Left forelimb (tissue), 1 donor: ENCODE results near the gene LRRC57.

ENCODE experiments used
- DNase-seq: peaks from one replicate; pipeline ENCODE4 v3.0.0-alpha.2; 2018; ENCODE audit warnings: low spot score

Gene LRRC57

DNA sequence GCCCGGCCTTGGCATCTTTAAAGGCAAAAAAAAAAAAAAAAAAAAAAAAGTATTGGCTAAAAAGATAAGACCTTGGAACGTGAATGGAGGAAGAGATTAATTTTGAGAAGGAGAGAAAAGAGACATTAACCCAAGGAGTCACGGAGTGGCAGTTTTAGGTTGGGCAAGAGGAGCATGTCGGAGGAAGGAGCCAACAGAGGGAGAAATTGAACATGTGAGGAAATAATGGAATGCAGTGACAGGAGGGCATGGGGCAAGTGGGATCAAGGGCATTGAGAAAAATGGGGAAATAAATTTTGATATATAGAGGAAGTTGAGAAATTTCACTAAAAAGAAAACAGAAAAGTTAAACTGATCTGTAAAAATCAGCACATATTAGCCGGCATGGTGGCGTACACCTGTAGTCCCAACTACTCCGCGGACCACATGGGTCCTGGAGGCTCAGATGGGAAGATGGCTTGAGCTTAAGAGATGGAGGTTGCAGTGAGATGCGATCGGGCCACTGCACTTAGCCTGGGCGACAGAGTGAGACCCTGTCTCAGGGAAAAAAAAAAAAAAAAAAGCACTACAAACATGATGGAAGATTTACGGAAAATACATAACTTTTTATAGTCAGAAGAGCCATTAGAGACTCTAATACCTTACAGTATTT lies 1.3 kb upstream of the LRRC57 start:
- DNase-seq, result no peak

DNA sequence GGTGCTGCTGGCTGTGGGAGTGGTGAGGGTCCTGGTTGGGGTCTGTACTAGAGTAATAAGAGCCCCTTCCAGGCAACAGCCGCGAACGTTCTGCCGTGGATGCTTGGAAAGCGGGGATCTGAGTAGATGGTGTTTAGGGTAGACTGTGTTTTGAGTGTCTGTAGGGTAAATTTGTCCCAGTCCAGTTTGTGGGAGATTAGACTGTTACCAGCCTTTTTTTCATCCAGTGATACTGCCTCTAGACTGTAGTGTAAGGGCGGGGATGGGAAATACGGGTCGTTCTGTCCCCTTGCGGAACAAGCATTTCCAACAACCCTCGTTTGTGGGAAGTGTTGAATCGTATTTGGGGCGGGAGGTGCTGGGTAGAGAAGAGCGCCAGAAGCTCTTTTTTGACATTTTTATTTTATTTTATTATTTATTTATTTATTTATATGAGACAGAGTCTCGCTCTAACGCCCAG lies 469 bp upstream of the LRRC57 start:
- DNase-seq, result no peak

DNA sequence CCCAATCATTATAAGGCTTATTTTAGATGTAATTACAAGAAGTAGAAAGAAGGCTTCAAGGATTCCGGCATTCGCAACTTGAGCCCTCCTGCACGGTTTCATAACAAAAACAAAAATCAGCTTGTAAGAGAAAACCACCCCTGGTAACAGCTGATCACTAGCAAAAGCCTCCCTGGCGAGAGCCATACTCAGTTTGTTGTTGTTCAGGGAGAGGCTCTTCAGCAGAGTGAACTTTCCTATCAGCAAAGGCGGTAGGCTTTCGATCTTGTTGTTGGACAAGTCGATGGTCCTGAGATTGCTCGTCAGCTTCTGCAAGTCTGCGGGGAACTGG lies 710 bp downstream of the LRRC57 start:
- DNase-seq, result peak; percentile 66

DNA sequence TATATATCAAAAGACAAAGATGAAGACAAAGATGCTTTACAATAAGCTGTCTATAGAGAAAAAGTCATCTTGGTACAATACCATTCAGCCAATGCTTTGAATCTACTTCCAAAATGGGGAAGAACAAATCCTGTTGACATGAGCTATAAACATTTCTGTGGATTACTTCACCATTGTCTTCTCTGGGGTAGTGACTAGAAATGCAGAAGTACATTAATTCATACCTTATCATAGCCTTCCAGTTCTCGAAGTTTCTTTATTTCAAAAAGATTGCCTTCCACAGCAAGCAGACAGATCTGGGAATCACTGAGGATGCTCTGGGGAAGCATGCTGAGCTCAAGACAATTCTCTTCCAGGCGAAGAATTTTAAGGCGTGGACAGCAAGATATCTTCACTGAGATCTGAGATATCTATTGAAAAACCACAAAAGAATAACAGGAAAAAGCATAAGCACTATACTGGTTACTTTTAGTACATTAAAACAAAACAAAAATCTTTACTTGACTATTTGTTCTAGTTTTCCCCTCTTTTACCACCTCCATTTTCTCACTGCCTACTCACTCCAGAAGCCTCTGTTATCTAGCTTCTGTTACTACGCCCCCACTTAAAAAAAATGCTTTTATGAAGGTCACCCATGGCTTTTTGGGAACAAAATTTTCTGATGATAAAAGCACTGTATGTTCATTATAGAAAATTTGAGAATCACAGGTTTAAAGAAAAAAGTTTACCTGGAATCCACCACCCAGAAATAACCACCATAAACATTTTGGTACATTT lies 3.6 kb downstream of the LRRC57 start:
- DNase-seq, result no peak

DNA sequence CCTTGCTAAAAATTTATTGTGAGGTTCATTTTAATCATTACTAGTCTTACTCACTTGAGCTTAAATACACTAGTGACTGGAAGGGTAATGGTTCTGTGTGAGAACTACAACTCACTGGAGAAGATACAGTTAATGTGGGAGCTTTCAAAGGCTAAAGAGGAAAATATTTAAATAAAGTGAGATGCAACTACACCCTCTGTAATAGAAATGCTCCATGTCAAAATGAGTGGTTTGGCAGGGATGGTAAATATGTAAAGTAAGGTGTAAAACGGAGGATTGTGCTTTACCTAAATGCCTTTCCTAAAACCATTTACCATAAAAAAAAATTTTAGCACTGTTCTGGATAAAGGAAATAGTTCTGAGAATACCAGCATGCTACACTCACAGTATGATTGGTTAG lies 15.3 kb downstream of the LRRC57 start:
- no peak for DNase-seq

DNA sequence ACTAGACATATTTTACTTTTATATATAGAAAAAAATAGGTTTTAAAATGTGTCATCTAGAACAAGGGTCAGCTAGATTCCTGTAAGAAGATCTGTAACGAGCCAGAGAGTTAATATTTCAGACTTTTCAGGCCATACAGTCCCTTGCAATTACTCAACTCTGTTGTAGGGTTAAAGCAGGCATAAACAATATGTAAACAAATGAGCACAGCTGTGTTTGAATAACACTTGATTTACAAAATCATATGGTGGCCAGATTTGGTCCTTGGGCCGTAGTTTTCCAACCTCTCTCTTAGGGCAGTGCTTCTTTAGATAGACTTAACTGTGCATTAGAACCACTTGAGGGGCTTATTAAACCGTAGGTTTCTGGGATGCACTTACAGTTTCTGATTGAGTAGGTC lies 19.6 kb downstream of the LRRC57 start:
- no peak for DNase-seq

DNA sequence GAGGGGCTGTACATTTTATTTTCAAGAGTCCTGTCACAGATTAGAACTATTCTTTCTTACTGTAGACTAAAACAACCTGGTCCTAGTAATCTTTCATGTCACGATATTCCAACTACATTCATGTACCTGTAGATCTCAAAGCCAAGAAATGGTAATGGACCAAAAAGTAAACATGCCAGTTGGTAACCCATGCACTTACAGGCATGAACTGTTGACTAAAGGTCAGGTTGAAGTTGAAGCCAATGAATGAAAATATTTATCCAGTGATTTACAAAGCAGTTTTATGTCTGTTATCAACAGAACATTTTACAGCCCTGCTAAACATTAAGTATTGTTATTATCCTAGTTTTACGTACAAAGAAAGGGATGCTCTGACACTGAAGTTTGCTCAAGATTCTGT lies 25.3 kb downstream of the LRRC57 start:
- DNase-seq, result no peak

DNA sequence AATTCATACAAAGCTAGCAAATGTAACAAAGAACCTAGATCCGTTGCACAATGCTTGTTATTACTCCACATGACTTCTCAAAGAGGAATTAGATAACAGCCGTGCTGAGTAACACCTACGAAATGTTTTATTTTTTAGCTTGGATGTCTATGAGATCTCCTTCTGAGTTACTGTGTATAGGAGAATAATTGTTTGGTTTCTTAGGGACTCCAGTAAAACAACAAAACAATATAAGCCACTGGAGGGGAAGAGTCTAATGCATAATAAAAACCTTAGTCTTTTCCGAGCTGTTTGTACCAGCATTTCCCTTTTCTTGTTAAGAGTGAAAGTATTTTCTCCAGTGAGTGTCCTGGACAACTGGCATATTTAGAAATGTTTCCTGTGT lies 37.6 kb downstream of the LRRC57 start:
- DNase-seq, result no peak

DNA sequence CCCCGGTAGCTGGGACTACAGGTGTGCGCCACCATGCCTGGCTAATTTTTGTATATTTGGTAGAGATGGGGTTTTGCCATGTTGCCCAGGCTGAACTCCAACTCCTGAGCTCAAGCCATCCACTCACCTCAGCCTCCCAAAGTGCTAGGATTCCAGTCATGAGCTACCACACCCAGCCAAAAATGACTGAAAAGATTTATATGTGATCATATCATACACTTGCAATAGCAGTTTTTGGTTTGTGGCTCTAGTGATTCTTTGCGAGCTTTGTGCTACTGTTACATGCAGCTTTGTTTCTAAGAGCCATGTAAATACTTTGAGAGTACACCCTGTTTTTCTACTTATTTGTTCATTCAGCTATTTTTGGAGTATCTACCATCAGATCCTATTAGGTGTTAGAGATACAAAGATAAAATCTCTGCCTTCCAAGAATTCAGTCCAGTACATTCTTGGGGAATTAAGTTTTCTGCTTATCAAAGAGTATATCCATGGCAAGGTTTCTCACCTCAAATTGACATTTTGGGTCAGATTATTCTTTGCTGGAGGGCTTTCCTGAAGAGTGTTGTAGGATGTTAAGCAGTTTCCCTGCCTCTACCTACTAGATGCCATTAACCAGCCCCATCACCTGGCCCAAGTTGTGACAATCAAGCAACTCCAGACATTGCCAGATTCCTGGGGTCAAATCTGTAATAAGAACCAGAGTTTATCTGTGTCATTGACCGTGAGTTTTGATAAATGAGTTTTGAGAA lies 38.2 kb downstream of the LRRC57 start:
- DNase-seq, result no peak

DNA sequence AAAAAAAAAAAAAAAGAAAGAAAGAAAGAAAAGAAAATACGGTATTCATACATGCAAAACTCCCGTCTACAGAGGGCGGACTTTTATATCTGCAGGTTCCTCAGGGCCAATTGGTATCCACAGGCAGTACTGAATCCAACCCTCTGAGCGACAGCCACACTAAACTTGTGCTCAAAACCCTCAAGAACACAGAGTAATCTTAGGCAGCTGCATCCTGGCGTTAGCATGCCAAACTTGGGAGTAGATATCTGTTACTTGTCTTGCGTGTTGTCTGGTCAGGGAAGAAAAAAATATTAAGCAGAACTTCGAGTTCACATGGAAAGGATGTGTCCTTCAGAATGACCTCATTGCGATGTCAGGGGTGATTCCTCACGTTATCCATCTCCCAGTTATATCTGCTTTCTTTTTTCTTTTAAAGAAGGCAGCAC lies 40.3 kb downstream of the LRRC57 start:
- no peak for DNase-seq

DNA sequence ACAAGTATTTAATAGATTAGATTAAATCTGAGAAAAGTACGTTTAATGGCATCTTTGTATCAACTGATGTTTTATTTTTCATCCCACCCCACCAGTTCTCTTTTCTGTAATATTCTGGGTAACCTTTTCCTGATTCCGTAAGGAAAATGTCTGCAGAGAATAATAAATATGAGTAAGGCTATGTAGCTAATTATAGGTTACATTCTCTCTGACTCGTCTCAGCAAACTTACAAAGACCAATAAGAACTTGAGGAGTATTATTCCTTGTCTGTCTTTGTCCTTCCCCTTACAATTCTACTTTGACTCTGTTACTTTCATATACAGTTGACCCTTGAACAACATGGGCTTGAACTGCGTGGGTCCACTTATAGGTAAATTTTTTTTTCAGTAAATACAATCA lies 41.1 kb downstream of the LRRC57 start:
- no peak for DNase-seq

DNA sequence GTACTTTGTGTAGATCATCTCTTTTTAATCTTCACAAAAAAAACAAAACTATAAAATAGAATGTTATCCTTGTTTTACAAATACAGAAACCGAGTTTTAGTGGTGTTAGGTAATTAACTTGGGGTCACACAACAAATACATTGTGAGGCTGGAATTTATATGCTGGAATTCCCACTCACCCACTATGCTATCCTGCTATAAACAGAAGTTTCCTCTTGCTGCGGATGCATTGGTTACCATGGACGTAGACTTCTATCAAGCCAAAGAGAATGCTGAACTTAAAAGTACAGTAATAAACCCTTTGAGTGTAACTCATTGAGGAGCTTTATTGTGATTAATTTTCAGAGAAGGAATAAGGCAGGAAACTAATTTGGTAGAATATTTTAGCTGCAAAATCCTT lies 44.0 kb downstream of the LRRC57 start:
- no peak for DNase-seq

DNA sequence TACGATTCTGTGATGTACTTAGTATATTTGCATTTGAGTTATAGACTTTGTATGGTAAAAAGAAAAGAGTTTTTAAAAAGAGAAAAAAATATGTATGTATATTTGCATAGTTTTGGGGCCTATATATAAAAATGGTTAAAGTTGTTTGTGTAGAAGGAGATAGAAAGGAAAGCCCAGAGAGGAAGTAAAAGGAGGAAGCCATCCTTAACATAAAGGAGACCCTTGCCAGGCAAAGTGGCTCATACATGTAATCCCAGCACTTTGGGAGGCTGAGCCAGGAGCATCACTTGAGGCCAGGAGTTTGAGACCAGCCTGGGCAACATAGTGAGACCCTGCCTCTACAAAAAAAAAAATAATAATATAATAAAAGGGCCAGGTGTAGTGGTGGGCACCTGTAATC lies 44.8 kb downstream of the LRRC57 start:
- no peak for DNase-seq

DNA sequence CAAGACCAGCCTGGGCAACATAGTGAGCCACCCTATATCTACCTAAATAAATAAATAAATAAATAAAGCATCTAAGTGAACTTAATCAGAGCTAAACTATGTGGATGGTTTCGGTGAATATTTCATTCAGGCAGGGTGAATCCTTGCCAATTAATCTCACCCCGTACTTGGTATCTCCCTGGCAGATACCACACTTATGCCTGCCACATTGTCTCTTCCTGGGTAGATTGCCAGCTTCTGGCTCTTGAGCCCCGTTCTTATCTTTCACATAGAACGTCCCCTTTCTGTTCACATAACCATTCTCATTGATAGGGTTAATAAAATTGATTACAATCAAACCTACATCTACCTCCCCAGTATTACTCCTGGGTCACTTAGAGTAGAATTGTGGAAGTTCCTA lies 46.1 kb downstream of the LRRC57 start:
- DNase-seq, result no peak

DNA sequence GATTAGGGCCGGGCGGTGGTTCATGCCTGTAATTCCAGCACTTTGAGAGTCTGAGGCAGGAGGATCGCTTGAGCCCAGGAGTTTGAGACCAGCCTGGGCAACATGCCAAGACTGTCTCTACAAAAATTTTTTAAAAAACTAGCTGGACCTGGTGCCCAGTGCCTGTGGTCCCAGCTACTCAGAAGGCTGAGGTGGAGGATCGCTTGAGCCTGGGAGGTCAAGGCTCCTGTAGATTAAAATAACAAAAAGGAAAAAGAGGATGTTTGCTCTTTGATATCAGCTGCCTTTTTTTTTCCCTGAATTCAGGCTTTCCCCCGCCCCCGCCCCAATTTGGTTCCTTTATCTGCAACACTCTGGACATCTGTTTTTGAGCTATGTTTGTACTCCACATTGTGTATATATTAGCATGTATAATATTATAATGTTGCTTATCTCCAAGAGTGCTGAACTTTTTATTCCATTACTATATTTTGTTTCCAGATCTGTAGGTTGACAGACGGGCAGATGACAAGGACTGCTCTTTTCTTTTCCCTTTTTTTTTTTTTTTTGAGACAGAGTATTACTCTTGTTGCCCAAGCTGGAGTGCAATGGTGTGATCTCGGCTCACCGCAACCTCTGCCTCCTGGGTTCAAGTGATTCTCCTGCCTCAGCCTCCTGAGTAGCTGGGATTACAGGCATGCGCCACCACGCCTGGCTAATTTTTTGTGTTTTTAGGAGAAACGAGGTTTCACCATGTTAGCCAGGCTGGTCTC lies 48.6 kb downstream of the LRRC57 start:
- DNase-seq, result no peak

DNA sequence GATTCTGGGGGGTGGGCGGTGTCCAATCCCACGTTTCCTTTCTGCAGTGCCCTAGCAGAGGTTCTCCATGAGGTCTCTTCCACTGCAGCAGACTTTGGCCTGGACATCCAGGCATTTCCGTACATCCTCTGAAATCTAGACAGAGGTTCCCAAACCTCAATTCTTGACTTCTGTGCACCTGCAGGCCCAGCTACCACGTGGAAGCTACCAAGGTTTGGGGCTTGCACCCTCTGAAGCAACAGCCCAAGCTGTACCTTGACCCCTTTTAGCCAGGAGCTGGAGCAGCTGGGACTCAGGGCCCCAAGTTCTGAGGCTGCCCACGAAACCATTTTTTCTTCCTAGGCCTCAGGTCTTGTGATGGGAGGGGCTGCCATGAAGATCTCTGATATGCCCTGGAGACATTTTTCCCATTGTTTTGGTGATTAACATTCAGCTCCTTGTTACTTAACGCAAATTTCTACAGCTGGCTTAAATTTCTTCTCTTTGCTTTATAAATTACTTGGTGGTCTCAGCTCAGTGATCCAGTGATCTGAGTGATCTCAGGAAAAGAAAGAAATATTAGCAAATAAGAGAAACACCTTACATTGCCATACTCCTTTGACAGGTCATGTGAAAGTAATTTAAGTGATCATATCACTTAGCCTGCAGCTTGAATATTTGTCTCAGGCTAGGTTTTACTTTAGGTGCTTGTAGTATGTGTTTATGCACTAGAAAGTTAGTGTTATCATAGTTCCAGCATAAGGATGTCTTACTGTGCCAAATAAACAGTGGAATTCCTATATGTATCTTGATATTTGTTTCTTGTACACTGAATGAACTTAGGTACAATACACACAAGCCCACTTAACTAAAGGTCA lies 50.2 kb downstream of the LRRC57 start:
- DNase-seq, result no peak

DNA sequence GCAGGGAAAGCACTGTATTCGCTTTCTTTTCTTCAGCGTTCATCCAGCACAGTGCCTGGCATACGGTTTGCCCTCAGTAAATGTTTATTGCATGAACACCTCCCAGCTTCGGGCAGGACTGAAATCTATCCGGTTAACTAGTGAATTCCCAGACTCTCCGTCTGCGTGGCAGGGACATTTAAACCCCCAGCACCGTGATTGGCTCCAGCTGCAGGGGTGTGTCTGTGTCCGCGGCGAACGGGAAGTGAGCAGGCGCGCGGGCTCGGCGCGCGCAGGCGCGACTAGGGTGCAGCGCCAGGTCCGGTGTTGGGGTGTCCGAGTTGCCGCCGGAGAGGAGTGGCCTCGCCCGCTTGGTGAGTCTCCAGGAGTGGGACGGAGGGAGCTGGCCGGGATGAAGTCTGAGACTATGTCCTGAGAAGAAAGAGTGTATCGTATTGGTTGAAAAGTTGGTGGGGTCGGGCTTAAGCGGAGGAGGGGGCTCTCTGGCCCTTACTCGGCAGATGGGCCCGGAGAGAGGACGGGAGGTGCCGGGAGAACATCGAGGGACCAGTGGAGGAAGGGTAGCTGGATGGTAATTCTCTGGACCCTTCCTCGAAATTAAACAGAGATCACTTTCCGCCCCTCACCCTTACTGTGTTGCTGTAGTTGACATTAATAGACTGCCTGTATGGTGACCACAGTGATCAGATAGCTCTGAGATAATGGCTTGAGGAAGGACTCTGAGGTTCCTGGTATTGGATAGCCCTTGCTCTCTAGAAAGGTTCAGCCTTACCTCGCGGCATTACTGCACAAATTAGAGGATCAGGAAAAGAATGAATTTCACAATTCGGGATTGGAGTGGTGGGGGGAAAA lies 53.0 kb downstream of the LRRC57 start, which contains the start of gene SNAP23:
Gene SNAP23 (plus strand): TSS at position 274 of the 852 bp plus-strand sequence. CDS start 16,213 bp downstream, outside the sequence.
- peak; percentile 96 for DNase-seq

DNA sequence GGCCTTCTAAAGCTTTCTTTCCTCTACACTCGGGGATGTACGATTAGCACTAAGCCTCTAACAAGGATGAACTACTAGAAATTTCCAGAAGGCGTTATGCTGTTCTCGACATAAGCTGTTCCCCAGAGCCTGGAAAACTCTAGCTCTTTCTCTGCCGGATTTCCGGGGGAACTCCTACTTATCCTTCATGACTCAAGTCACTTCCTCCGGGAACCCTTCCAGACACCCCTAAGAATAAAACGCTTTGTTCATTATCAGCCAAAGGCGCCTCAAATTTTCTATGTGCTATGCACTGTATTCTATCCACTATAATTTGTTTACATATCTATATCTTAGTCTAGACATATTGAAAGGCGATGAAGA lies 53.6 kb downstream of the LRRC57 start:
- no peak for DNase-seq

DNA sequence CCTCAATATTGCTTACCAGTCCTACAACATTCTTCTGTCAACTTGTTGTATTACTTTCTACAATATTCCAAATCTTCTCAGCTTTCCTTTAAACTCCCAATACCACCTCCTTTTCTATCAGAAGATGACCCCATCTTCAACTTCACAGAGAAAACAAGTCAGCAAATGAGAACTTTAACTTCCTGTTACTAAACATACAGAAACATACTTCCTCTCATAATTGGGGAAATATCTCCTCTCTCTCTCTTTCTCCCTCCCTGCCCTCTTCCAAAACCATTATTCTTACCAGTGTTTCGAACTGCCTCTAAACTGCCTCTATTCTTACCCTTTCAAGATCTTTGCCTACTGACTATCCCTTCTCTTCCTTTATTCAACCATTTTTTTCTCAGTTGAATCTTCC lies 54.9 kb downstream of the LRRC57 start:
- DNase-seq, result no peak

DNA sequence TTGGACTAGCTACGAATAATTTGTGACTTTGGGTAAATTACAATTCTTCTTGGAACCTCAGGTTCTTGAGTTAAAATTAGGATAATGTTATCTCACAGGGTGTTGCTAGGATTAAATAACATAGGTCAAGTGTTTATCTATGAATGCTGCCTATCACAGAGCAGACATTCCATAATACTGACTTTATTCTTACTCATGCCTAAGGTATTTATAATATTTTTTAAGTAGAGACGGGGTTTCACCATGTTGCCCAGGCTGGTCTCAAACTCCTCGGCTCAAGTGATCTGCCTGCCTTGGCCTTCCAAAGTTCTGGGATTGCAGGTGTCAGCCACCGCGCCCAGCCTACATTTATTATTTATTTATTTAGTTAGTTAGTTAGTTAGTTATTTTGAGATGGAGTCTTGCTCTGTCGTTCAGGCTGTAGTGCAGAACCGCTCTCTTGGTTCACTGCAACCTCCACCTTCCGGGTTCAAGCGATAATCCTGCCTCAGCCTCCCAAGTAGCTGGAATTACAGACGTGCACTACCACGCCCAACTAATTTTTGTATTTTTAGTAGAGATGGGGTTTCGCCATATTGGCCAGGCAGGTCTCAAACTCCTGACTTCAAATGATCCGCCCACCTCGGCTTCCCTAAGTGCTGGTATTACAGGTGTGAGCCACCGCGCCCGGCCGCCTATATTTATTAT lies 56.9 kb downstream of the LRRC57 start:
- no peak for DNase-seq
